SH-SY5Y (cell line): ENCODE data around the gene SLC24A3.

Experiments
- GATA2 ChIP-seq: IDR thresholded peaks from 2 replicates; pipeline ENCODE4 v1.6.1; 2011; ENCODE audit warnings: mild to moderate bottlenecking, low read depth, low read length
- GATA3 ChIP-seq: IDR thresholded peaks from 2 replicates; pipeline ENCODE4 v1.6.1; 2011; ENCODE audit warnings: low read depth, mild to moderate bottlenecking, low read length, moderate library complexity

- TF ChIP-seq GATA2 (no peak), GATA3 (no peak)
Measured at GRCh38 chr20:19419396-19419795, 207.0 kb downstream of the SLC24A3 start.
